ENCODE data around the gene LRRC15. TPM values are rescaled to one million over a fixed set of nuclear protein-coding genes. Genes with fewer than 3 reads are reported as not detected.
A peak's percentile ranks its signal among the peaks of the same experiment; 100 is the strongest.

Gene LRRC15
- total RNA-seq, 1 donor from 2014 or later = not detected

DNA sequence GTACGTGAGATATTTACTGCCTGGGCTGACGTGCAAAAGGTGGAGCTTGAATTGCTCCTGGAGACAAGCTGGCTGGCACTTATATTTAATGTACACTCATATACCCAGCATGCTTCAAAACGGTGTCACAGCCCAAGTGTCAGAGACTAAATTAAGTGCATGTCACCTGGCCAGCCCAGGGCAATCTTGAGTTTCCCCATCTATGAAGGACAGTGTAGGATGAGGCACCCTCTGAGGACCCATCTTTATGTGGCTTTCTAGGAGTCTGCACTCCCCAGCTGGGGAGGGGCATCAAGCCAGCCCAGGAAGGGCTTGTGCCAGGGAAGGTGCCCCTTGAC lies 5.3 kb downstream of the LRRC15 start:
- Histone ChIP-seq H3K9me3 (no peaks in the 10 kb centered on the region), H3K27ac (peak overlapping the region; percentile 39), H3K4me3 (no peak overlapping the region), H3K27me3 (no peaks in the 10 kb centered on the region), H3K4me1 (peaks cover 22% of the 10 kb centered on the region), H3K36me3 (no peaks in the 10 kb centered on the region)
- DNase-seq (ENCODE audit: extremely low spot score in 2 of 2) = no peak
- no peak for TF ChIP-seq CTCF (IDR thresholded peaks at IDR 0.05)
- no peak for TF ChIP-seq POLR2A (IDR thresholded peaks at IDR 0.05)
- no peak for TF ChIP-seq POLR2AphosphoS5 (IDR thresholded peaks at IDR 0.05; ENCODE audit: insufficient read depth in 1 of 2, low read depth in 1 of 2)
- intact Hi-C loops (cut with DNase I) = no loop called here

DNA sequence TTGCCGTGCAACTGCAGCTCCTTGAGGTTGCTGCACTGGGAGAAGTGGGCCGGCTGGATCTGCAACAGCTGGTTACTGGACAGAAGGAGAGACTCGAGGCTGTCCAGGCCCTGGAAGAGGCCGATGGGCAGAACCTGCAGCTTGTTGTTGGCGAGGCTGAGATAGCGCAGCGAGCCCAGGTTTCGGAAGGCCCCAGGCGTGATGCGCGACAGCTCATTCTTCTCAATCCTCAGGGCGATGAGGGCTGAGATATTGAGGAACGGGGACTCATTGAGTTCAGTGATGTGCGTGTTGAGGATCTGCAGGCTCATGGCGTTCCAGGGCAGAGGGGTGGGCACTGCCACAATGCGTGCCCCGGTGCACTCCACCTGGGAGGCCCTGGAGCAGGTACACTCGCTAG lies 9.0 kb downstream of the LRRC15 start:
- DNase-seq (ENCODE audit: extremely low spot score in 2 of 2) = no peak
- no peak for TF ChIP-seq POLR2AphosphoS5 (IDR thresholded peaks at IDR 0.05; ENCODE audit: insufficient read depth in 1 of 2, low read depth in 1 of 2)
- TF ChIP-seq CTCF (IDR thresholded peaks at IDR 0.05) = no peak
- TF ChIP-seq POLR2A (IDR thresholded peaks at IDR 0.05) = no peak
- H3K4me3 ChIP-seq = no peak overlapping the region
- H3K36me3 ChIP-seq = no peaks in the 10 kb centered on the region
- no peaks in the 10 kb centered on the region for H3K9me3 ChIP-seq
- no peaks in the 10 kb centered on the region for H3K27me3 ChIP-seq
- intact Hi-C loops (cut with DNase I) = no loop called here
- no peak overlapping the region for H3K27ac ChIP-seq
- peaks cover 12% of the 10 kb centered on the region for H3K4me1 ChIP-seq

- no peak for TF ChIP-seq POLR2A (IDR thresholded peaks at IDR 0.05)
- TF ChIP-seq POLR2AphosphoS5 (IDR thresholded peaks at IDR 0.05; ENCODE audit: insufficient read depth in 1 of 2, low read depth in 1 of 2) = no peak
- TF ChIP-seq CTCF (IDR thresholded peaks at IDR 0.05) = no peak
- no peaks in the 10 kb centered on the region for H3K27me3 ChIP-seq
Observed at GRCh38 chr3:194357681-194358080, 11.9 kb downstream of the LRRC15 start.

GRCh38 chr3:194355379-194355778 lies 14.2 kb downstream of the LRRC15 start:
- Histone ChIP-seq H3K36me3 (no peaks in the 10 kb centered on the region), H3K4me3 (no peak overlapping the region), H3K4me1 (no peaks in the 10 kb centered on the region), H3K9me3 (no peaks in the 10 kb centered on the region), H3K27me3 (no peaks in the 10 kb centered on the region), H3K27ac (no peak overlapping the region)
- intact Hi-C loops (cut with DNase I) = no loop called here
- TF ChIP-seq POLR2AphosphoS5 (IDR thresholded peaks at IDR 0.05; ENCODE audit: insufficient read depth in 1 of 2, low read depth in 1 of 2) (no peak), CTCF (IDR thresholded peaks at IDR 0.05) (no peak), POLR2A (IDR thresholded peaks at IDR 0.05) (no peak)
- DNase-seq (ENCODE audit: extremely low spot score in 2 of 2) = no peak

More at GRCh38 chr3:194357681-194358080, 11.9 kb downstream of the LRRC15 start:
- intact Hi-C loops (cut with DNase I) = no loop called here
- H3K4me3 ChIP-seq = no peak overlapping the region
- H3K9me3 ChIP-seq = no peaks in the 10 kb centered on the region
- H3K36me3 ChIP-seq = no peaks in the 10 kb centered on the region
- H3K27ac ChIP-seq = no peak overlapping the region
- no peaks in the 10 kb centered on the region for H3K4me1 ChIP-seq
- DNase-seq (ENCODE audit: extremely low spot score in 2 of 2) = no peak

GRCh38 chr3:194354315-194354714 lies 15.2 kb downstream of the LRRC15 start:
- TF ChIP-seq POLR2AphosphoS5 (IDR thresholded peaks at IDR 0.05; ENCODE audit: insufficient read depth in 1 of 2, low read depth in 1 of 2) = no peak
- TF ChIP-seq CTCF (IDR thresholded peaks at IDR 0.05) = no peak
- no peak for TF ChIP-seq POLR2A (IDR thresholded peaks at IDR 0.05)
- no peaks in the 10 kb centered on the region for H3K4me1 ChIP-seq
- no peaks in the 10 kb centered on the region for H3K9me3 ChIP-seq
- H3K4me3 ChIP-seq = no peak overlapping the region
- intact Hi-C loops (cut with DNase I) = no loop called here
- H3K27ac ChIP-seq = no peak overlapping the region
- no peak for DNase-seq (ENCODE audit: extremely low spot score in 2 of 2)
- H3K36me3 ChIP-seq = no peaks in the 10 kb centered on the region
- H3K27me3 ChIP-seq = no peaks in the 10 kb centered on the region

Measured in vagina (tissue), 2 donors.